Hepatocyte (in vitro differentiated cells): Measurements from ENCODE around the gene NPPC.

Experiments
- EZH2 ChIP-seq: fragments of 200-600 bp; sonication (generic); IDR thresholded peaks from 2 replicates; pipeline ENCODE4 v1.6.1; 2016; ENCODE audit warnings: antibody characterized with exemption, mild to moderate bottlenecking, borderline replicate concordance
- EZH2phosphoT487 ChIP-seq: fragments of 200-600 bp; sonication (generic); IDR thresholded peaks from one replicate; pipeline ENCODE4 v1.6.1; 2018; ENCODE audit warnings: antibody characterized with exemption, mild to moderate bottlenecking, low read depth, moderate library complexity; ENCODE audit not compliant: unreplicated experiment, severe bottlenecking
- TF ChIP-seq, protein P1 (sequence below): fragments of 200-600 bp; sonication (generic); IDR thresholded peaks from 2 replicates; pipeline ENCODE4 v1.5.1; 2016; ENCODE audit warnings: antibody characterized with exemption, mild to moderate bottlenecking; ENCODE audit not compliant: poor library complexity

DNA sequence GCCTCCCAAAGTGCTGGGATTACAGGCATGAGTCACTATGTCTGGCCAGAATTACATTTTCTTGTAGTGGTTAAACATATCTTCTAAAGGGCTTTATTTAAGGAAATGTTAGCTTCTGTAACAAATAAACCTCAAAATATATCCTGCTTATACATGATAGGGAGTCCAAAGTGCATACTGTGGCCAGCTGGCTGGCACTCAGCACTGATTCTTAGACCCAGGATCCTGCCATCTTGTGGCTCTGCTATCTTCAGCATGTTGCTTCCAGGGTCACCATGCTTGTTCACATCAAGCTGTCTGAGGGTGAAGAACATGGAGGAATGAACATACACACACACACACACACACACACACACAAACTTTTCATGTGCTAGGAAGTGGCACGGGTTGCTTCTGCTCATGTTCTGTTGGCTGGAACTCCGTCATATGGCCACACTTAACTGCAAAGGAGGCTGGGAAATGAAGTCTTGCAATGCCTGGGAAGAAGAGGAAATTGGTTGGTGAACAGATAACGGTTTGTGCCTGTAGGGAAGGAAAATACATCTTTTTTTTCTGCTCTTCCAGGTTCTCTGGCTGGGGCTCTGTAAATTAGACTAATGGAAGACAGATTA, 40.0 kb downstream of the NPPC start:
- TF ChIP-seq, protein P1, sequence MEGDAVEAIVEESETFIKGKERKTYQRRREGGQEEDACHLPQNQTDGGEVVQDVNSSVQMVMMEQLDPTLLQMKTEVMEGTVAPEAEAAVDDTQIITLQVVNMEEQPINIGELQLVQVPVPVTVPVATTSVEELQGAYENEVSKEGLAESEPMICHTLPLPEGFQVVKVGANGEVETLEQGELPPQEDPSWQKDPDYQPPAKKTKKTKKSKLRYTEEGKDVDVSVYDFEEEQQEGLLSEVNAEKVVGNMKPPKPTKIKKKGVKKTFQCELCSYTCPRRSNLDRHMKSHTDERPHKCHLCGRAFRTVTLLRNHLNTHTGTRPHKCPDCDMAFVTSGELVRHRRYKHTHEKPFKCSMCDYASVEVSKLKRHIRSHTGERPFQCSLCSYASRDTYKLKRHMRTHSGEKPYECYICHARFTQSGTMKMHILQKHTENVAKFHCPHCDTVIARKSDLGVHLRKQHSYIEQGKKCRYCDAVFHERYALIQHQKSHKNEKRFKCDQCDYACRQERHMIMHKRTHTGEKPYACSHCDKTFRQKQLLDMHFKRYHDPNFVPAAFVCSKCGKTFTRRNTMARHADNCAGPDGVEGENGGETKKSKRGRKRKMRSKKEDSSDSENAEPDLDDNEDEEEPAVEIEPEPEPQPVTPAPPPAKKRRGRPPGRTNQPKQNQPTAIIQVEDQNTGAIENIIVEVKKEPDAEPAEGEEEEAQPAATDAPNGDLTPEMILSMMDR, result no peak
- TF ChIP-seq EZH2 (no peak), EZH2phosphoT487 (no peak)
